DMS 273 (cell line): Measurements from ENCODE around the gene ATXN7.

Source experiments
- DNase-seq: peaks from one replicate; lab custom pipeline; 2025; ENCODE audit not compliant: unreplicated experiment; lab: John Stamatoyannopoulos, UW

The ATXN7 gene, protein sequence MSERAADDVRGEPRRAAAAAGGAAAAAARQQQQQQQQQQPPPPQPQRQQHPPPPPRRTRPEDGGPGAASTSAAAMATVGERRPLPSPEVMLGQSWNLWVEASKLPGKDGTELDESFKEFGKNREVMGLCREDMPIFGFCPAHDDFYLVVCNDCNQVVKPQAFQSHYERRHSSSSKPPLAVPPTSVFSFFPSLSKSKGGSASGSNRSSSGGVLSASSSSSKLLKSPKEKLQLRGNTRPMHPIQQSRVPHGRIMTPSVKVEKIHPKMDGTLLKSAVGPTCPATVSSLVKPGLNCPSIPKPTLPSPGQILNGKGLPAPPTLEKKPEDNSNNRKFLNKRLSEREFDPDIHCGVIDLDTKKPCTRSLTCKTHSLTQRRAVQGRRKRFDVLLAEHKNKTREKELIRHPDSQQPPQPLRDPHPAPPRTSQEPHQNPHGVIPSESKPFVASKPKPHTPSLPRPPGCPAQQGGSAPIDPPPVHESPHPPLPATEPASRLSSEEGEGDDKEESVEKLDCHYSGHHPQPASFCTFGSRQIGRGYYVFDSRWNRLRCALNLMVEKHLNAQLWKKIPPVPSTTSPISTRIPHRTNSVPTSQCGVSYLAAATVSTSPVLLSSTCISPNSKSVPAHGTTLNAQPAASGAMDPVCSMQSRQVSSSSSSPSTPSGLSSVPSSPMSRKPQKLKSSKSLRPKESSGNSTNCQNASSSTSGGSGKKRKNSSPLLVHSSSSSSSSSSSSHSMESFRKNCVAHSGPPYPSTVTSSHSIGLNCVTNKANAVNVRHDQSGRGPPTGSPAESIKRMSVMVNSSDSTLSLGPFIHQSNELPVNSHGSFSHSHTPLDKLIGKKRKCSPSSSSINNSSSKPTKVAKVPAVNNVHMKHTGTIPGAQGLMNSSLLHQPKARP

DNA sequence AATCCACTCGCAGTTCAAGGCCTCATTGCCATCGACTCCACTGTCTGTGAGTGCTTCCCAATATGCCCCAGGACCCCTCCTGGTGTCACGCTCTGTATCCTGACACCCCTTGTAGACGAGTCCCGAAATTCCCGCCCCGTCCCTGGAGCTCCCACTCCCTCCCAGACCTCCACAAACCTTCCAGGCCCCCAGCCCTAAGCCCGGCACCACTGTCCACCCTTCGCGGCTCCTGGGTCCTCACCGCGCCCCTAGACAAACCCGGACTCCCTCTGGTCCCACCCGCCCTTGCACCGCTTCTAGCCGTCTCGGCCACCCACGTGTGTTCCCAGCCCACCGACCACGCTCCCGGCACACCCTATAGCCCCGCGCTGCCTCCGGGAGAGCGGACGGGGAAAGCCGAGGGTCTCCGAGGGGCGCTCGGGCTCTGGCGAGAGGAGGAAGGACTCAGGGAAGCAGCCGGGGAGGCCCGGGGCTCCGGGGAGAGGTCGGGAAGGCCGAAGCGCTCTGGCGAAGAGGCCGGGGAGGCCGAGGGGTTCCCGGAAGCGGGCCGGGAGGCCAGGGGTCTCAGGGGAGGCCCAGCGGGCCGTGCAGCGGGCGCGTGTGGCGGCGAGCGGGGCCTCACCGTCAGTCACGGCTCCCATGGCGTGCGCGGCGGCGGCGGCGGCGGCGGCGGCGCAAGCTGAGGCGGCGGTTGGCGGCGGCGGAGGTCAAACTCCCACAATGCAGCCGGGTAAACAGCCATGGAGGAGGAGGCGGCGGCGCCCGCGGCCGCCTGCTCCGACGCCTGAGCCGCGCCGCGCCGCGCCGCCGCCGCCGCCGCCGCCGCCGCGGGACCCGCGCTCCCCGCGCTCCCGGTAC is at the start of gene ATXN7, which contains the start of gene THOC7:
ATXN7 (plus strand) TSS at position 718 of the 858 bp plus-strand sequence. CDS start 48,732 bp downstream, outside the sequence.
THOC7 (minus strand) TSS at position 656 of the 858 bp plus-strand sequence; CDS start at position 641, 15 bp downstream.
- peak; percentile 65 for DNase-seq

- DNase-seq, result no peak
Measured at GRCh38 chr3:63814237-63814636, 49.4 kb upstream of the ATXN7 start.

- DNase-seq, result no peak
Measured at GRCh38 chr3:63817225-63817624, 46.4 kb upstream of the ATXN7 start.

DNA sequence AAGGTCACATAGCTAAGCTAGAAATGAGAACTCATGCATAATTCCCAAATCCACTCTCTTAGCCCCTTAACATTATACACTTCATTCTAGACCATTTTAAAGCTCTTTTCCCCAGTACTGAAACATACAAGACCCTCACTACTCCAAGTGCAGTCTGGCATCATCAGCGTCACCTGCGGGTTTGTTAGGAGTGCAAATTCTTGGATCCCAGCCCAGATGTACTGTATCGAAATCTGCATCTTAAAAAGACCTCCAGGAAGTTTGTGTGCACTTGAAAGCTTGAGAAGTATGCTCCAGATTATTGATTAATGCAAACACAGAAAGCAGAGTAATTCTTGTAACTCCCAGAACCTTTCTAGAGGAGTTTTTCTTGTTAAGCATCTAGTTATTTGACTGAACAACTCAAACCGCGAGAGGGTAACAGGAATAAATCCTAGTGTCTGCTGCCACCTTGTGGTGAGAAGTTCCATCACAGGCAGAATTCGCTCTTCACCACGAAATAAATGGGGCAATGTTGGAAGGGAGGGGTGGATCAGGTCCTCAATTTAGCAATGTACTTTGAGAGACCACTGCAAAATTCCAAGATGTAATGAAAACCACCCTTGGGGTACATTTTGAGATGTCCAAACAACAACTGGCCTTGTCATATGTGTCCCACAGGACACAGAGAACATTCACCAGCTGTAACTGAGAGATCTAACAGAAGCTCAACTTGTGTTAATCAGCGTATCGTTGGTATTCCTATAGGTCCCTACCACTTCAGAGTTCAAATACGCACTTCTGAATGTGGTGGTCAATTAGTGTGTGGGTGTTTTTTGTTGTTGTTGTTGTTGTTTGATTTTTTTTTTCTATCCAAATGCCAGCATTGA is 45.2 kb upstream of the ATXN7 start:
- peak; percentile 75 for DNase-seq

- no peak for DNase-seq
Measured at GRCh38 chr3:63819151-63819398, 44.6 kb upstream of the ATXN7 start, which contains the start of gene C3orf49. Gene C3orf49, plus strand, starts transcription at chr3:63819299. Its CDS starts 173 bp downstream, at chr3:63819472.

DNA sequence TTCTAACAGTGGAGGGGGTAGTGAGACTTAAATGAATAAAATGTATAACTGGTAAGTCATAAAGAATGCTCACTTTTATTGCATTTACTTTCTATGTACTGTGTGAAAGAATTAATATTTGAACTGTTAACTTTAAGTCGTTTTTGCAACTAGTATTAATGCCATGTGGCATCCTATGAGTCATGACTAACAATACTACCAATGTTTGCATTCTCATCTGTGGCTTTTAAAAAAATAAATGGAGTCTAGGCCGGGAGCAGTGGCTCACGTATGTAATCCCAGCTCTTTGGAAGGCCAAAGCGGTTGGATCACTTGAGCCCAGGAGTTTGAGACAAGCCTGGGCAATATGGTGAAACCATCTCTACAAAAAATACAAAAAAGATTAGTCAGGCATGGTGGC is 39.4 kb upstream of the ATXN7 start:
- DNase-seq, result no peak

- no peak for DNase-seq
Measured at GRCh38 chr3:63830526-63830925, 33.1 kb upstream of the ATXN7 start.

GRCh38 chr3:63832395-63832794 is 31.3 kb upstream of the ATXN7 start:
- DNase-seq, result no peak

GRCh38 chr3:63841704-63842103 is 22.0 kb upstream of the ATXN7 start:
- DNase-seq, result no peak

DNA sequence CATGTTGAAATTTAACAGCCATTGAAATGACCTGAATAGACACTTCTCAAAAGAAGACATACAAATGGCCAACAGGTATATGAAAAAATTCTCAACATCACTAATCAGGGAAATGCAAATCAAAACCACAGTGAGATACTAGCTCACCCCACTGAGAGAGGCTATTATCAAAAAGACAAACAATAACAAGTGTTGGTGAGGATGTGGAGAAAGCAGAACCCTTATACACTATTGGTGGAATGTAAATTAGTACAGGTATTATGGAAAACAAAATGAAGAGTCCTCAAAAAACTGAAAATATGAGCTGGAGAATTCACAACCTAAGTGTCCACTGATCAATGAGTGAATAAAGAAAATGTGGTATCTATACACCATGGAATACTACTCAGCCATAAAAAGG is 21.5 kb upstream of the ATXN7 start:
- no peak for DNase-seq

DNA sequence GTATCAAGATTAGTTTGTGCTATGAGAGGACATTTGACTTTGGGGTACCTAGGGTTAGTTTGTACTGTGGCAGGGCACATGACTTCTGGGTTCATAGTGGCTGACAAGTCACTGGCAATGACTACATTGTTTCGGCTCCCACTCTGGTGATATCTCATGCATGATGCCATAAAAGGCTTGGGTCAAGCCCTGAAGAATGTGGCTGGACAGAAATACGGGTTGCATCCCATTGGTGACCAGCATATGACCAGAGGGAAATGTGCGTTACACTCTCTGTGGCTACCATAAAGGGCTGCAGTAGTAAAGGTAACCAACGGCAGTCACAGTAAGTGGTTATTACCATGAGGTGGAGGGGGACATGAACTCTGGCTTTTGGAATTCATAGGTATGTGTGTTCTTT is 18.5 kb upstream of the ATXN7 start:
- no peak for DNase-seq

DNA sequence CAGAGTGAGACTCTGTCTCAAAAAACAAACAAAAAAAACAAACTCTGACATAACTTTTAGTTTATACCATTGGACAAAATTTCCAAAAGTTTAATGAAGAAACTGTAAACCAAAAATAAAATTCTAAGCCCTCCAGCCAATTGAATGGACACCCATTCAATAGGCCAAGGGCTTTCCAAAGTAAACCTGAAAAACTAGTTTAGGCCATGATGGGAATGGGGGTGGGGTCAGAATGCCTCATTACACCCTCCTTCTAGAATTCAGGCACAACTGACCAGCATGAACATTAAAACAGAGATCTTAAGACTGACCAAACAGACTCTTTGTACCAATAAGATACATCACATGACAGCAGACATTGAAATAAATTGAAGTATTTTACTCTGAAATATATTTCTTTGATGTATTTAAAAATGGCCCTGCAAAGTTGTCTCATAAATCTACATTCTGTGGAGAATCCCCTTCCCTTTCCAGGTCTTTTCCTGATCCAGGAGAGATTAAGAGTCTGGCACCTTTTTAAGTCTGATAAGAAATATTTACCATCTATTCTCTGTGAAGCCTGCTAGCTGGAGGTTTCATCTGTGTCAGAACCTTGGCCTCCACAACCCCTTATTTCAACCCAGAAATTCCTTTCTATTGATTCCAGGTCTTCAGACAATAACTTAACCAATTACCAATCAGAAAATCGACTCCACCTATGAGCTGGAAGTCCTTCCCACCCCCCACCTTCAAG is 15.8 kb upstream of the ATXN7 start:
- DNase-seq, result no peak

GRCh38 chr3:63849175-63849574 is 14.5 kb upstream of the ATXN7 start:
- no peak for DNase-seq

- DNase-seq, result no peak
Measured at GRCh38 chr3:63851287-63851686, 12.4 kb upstream of the ATXN7 start.

GRCh38 chr3:63853106-63853505 is 10.6 kb upstream of the ATXN7 start:
- DNase-seq, result no peak

DNA sequence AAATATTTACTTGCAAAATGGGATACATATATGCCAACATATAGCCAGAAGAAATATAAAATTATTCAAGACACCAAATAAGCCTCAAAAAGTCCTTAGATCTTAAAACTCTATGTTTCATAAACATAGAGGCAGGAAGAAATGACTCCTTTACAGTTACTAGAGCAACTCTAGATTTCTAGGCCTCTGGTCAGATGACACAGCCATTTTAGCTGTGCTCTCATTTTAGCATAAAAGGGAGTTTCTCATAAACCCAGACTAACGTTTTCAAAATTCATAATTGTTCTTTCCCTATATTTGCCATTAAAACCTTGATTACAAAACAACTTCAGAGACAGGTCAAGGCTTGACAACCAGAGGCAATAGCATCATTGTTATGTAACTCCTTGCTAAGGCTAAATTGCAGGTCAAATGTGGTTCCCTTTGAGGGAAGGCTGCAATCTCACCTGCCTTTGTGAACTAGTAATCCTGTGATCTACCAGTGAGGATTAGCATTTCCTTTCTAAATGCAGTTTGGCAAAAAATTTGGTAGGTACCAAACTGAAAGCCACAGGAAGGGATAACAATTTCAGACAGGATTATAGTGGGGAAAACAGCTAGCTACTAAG is 8.2 kb upstream of the ATXN7 start:
- no peak for DNase-seq

DNA sequence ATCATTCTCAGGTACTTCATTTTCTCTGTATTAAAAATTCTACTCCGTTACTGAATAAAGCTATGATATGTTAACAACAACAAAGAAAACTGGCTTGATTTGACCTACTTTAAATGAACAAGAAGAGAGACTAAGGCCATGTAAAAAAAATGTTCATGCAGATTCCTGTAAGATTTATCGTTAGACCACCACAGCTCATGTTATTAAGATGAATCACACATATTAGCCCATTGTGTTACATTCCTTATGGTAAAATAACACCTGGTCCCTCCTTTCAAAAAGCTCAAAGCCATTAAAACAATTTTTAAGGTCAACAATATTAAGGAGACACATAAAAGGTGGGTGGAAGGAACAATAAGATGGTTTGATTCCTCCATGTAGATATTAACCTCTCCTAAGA is 6.4 kb upstream of the ATXN7 start:
- DNase-seq, result no peak

- DNase-seq, result no peak
Measured at GRCh38 chr3:63860776-63861175, 2.9 kb upstream of the ATXN7 start.

- DNase-seq, result no peak
Measured at GRCh38 chr3:63861306-63861705, 2.4 kb upstream of the ATXN7 start.
